Loucy (cell line): ENCODE data around the gene TSEN54.

Source experiments
- EZH2phosphoT487 ChIP-seq: fragments of 200-600 bp; IDR thresholded peaks from 2 replicates; pipeline ENCODE4 v1.6.1; 2018; ENCODE audit warnings: antibody characterized with exemption, mild to moderate bottlenecking, moderate library complexity, borderline replicate concordance
- TF ChIP-seq, protein P1 (sequence below): fragments of 200-600 bp; sonication (generic); conservative IDR thresholded peaks from 2 replicates; pipeline ENCODE4 v1.5.1; 2014; ENCODE audit warnings: mild to moderate bottlenecking, antibody characterized with exemption, low read length

GRCh38 chr17:75490953-75491649 lies 25.2 kb upstream of the TSEN54 start:
- TF ChIP-seq, protein P1, sequence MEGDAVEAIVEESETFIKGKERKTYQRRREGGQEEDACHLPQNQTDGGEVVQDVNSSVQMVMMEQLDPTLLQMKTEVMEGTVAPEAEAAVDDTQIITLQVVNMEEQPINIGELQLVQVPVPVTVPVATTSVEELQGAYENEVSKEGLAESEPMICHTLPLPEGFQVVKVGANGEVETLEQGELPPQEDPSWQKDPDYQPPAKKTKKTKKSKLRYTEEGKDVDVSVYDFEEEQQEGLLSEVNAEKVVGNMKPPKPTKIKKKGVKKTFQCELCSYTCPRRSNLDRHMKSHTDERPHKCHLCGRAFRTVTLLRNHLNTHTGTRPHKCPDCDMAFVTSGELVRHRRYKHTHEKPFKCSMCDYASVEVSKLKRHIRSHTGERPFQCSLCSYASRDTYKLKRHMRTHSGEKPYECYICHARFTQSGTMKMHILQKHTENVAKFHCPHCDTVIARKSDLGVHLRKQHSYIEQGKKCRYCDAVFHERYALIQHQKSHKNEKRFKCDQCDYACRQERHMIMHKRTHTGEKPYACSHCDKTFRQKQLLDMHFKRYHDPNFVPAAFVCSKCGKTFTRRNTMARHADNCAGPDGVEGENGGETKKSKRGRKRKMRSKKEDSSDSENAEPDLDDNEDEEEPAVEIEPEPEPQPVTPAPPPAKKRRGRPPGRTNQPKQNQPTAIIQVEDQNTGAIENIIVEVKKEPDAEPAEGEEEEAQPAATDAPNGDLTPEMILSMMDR = no peak
- TF ChIP-seq EZH2phosphoT487 = no peak
